Measurements from ENCODE around the gene COX7A2. TPM values are rescaled to one million over a fixed set of nuclear protein-coding genes. Genes with fewer than 3 reads are reported as not detected.
A peak's percentile ranks its signal among the peaks of the same experiment; 100 is the strongest.

Gene COX7A2
- total and polyA plus RNA-seq, 2 of the 4 experiments (the other 2 are of a cell fraction): 174 to 776 TPM

DNA sequence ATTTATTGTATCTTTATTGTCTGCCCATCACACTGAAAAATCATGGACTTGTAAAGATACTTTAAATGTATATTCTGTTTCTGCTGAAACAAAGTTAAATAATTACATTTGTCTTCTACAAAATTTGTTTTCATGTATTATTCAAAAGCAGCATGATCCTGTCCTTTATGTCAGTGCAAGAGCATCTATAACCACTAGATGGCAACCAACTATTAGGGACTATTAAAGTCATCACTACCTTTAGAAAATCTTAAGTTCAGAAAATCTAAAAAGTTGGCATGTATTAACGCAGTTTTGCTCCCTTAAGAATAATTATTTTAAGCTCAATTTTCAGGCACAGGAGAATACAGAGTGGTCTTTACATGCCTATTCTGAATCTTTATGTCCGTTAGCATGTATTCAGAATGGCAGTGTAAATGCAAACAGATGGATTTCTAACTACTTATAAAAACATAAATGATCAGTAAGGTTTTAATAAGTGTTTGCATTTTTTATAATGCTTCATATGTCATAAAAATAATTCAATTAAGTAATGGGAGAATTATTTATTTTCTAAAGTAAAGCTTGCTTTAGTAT lies 23.2 kb upstream of the COX7A2 start:
- Histone ChIP-seq H2AFZ (replicated peaks; ENCODE audit: low read length, poor library complexity) (no peak overlapping the region), H2BK5ac (ENCODE audit: low read depth, low read length, poor library complexity, severe bottlenecking) (peak overlapping the region; percentile 81), H3K4me3 (ENCODE audit: insufficient read depth, low read depth, low read length) (no peak overlapping the region), H3K4me2 (ENCODE audit: low read depth, low read length) (no peak overlapping the region), H3K14ac (replicated peaks; ENCODE audit: low read depth, low read length) (no peak overlapping the region), H3K79me1 (ENCODE audit: low read depth in 1 of 2, low read length in 2 of 2) (peaks cover 19 to 54% of the 10 kb centered on the region in 2 experiments), H2BK20ac (ENCODE audit: low read depth, low read length) (no peak overlapping the region), H2AK9ac (replicated peaks; ENCODE audit: low read depth, low read length, poor library complexity) (no peak overlapping the region), H3K36me3 (ENCODE audit: control insufficient read depth, insufficient read depth, low read length) (peaks cover 17% of the 10 kb centered on the region), H2AK5ac (ENCODE audit: low read depth, low read length) (no peak overlapping the region), H3K9ac (ENCODE audit: low read depth, low read length) (no peak overlapping the region), H3K9me3 (ENCODE audit: control insufficient read depth, insufficient read depth, low read length) (no peaks in the 10 kb centered on the region), H3K18ac (ENCODE audit: low read depth, low read length) (no peak overlapping the region), H4K20me1 (ENCODE audit: insufficient read depth, low read length) (peaks cover 18% of the 10 kb centered on the region; the same call in 1 of the 2 replicates), H3K23ac (ENCODE audit: low read depth, low read length) (no peak overlapping the region), H3K27ac (ENCODE audit: insufficient read depth, low read length) (no peak overlapping the region), H4K8ac (ENCODE audit: low read depth in 2 of 2, low read length in 2 of 2) (no peak overlapping the region), H3K9me1 (ENCODE audit: insufficient read depth, low read length) (peaks cover 9% of the 10 kb centered on the region), H3K56ac (ENCODE audit: extremely low read depth, insufficient read depth, low read length) (no peak overlapping the region), H3K27me3 (ENCODE audit: control insufficient read depth, insufficient read depth, low read length) (no peaks in the 10 kb centered on the region), H3K4ac (ENCODE audit: low read depth, low read length) (no peak overlapping the region), H2BK120ac (ENCODE audit: low read depth, low read length) (no peak overlapping the region), H4K91ac (ENCODE audit: insufficient read depth, low read depth, low read length) (no peak overlapping the region), H4K5ac (ENCODE audit: low read depth, low read length) (no peak overlapping the region), H2BK15ac (ENCODE audit: low read depth, low read length) (no peak overlapping the region), H3K4me1 (ENCODE audit: control insufficient read depth, insufficient read depth, low read length) (peaks cover 11% of the 10 kb centered on the region)
- peak; percentile 76 for DNase-seq
- ChIA-PET POLR2A (ENCODE audit: unreplicated experiment) (no interaction called here), CTCF (interaction anchor here (0.8 to 2.4 kb wide), 7 partner anchors 9 to 261 kb away, joined by 3 to 13 read pairs (median 4); partner anchors contain the start of gene TMEM30A)
- dilution Hi-C loops (cut with HindIII; ENCODE audit: low sequenced_read_pairs, unreplicated experiment): no loop called here
- peak; percentile 67 for ATAC-seq (ENCODE audit: low read depth)
- TF ChIP-seq RAD21 (IDR thresholded peaks at IDR 0.05; ENCODE audit: low read length) (peak; percentile 85), SMC3 (IDR thresholded peaks at IDR 0.05; ENCODE audit: low read depth, low read length) (peak; percentile 88), CEBPB (IDR thresholded peaks at IDR 0.05; ENCODE audit: low read depth, low read length) (no peak), MXI1 (IDR thresholded peaks at IDR 0.05; ENCODE audit: borderline replicate concordance, low read depth, low read length) (no peak), USF2 (IDR thresholded peaks at IDR 0.05; ENCODE audit: low read depth, low read length) (no peak), CTCF (conservative IDR thresholded peaks at IDR 0.05; ENCODE audit: low read depth, low read length) (peak; percentile 83), RFX5 (IDR thresholded peaks at IDR 0.05; ENCODE audit: low read depth, low read length) (no peak)
- in situ Hi-C loops (cut with MboI; ENCODE audit: low sequenced_read_pairs): loop anchor here (10.0 kb wide), 1 partner anchor 268 kb away; no protein-coding TSS in a partner anchor
- no CpG with 5 or more reads among the region's 2 CpGs for WGBS, 2 experiments (ENCODE audit: extremely low coverage in 2 of 2, insufficient read length in 1 of 2)
- intact Hi-C loops (cut with micrococcal nuclease): loop anchor here (1.0 kb wide), 1 partner anchor 259 kb away; no protein-coding TSS in a partner anchor
- no TSS peak for BruUV-seq (replicated peaks)
